GM19463 (cell line): ENCODE results near the gene DOP1A.

Source experiments
- ATAC-seq: cut with Tn5 transposase; IDR thresholded peaks from one replicate; pipeline ENCODE4 v1.9.1; 2021; ENCODE audit warnings: mild to moderate bottlenecking, moderate library complexity; ENCODE audit not compliant: unreplicated experiment

DOP1A gene, protein sequence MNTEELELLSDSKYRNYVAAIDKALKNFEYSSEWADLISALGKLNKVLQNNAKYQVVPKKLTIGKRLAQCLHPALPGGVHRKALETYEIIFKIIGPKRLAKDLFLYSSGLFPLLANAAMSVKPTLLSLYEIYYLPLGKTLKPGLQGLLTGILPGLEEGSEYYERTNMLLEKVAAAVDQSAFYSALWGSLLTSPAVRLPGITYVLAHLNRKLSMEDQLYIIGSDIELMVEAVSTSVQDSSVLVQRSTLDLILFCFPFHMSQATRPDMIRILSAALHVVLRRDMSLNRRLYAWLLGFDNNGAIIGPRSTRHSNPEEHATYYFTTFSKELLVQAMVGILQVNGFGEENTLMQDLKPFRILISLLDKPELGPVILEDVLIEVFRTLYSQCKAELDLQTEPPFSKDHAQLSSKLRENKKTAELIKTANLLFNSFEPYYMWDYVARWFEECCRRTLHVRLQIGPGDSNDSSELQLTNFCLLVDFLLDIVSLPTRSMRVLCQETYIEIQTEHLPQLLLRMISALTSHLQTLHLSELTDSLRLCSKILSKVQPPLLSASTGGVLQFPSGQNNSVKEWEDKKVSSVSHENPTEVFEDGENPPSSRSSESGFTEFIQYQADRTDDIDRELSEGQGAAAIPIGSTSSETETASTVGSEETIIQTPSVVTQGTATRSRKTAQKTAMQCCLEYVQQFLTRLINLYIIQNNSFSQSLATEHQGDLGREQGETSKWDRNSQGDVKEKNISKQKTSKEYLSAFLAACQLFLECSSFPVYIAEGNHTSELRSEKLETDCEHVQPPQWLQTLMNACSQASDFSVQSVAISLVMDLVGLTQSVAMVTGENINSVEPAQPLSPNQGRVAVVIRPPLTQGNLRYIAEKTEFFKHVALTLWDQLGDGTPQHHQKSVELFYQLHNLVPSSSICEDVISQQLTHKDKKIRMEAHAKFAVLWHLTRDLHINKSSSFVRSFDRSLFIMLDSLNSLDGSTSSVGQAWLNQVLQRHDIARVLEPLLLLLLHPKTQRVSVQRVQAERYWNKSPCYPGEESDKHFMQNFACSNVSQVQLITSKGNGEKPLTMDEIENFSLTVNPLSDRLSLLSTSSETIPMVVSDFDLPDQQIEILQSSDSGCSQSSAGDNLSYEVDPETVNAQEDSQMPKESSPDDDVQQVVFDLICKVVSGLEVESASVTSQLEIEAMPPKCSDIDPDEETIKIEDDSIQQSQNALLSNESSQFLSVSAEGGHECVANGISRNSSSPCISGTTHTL (N-terminal part only)

DNA sequence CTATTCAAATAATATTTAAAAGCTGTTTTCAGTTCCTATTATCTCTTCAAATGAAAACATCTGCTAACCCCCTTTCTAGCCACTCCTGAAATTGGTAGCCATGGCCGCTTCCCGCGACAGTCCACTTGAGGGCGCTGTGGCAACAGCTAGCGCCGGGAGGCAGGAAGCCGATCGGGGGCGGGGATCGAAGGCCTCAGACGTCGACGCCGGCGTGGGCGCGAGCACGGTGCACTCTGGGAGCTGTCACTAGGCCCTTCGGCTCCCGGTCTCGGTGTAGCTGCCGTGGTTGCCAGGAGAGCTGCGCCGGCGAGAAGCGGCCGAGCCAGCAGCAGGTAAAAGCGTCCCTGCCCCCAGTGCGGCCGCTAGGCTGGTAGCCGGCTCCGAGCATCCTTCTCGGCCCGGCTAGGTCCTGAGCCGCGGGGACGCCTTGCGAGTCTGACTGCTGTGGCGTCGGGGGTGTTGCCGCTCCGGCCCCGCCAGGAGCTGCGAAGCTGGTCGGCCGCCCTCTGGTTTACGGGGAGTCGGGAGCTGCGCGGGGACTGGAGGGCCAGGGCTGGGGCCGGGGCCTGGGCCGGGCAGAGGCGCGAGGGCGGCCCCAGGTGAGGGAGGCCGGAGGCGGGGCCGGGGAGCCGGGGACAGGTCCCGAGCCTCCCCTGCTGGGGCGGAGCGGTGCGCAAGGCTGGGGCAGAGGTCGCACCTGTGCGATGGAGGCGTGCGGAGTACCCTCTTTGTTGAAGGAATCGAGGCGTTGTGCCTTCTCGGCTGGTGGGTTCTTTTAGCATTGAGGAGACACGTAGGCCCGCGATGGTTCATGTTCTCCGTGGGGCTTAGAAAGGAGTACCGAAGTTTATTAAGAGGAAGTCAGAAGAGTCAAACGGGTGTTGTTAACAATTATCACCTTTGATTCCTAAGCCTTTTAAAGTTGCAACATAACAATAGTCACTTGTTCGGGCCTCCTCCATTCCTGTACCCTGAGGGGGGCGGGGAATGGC lies at the start of gene DOP1A:
TSS of gene DOP1A (plus strand) at position 224 of the 992 bp plus-strand sequence. CDS start 29,307 bp downstream, outside the sequence.
- ATAC-seq, result peak; percentile 74

DNA sequence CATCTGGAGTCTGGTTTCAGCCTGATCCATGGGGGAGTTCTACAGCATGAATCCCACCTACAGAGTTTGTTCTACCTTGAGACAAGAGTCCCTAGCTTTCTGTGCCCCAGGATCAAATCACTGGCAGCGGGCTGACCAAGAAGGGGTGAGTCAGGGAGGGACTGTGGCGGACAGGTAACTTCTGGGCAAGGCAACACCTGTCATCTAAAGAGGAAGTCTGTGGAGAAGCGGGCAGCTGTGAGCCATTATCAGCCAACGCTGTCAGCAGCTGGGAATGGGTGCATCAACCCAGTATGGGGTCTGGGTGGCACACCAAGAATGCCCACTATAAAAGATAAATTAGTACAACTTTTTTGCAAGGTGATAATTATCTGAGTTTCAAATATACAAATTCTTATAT lies 47.7 kb upstream of the DOP1A start:
- ATAC-seq, result no peak

DNA sequence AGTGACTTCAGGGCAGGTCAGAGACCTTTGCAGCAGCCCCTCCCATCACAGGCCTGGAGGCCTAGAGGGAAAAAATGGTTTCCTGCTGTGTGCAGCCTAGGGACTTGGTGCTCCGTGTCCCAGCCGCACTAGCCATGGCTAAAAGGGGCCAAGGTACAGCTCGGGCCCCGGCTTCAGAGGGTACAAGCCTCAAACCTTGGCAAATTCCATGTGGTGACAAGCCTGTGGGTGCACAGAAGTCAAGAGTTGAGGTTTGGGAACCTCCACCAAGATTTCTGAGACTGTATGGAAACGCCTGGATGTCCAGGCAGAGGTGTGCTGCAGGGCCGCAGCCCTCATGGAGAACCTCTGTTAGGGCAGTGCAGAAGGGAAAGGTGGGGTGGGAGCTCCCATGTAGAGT lies 35.8 kb upstream of the DOP1A start:
- ATAC-seq, result no peak

- no peak for ATAC-seq
Observed at GRCh38 chr6:83038246-83038645, 29.2 kb upstream of the DOP1A start.

DNA sequence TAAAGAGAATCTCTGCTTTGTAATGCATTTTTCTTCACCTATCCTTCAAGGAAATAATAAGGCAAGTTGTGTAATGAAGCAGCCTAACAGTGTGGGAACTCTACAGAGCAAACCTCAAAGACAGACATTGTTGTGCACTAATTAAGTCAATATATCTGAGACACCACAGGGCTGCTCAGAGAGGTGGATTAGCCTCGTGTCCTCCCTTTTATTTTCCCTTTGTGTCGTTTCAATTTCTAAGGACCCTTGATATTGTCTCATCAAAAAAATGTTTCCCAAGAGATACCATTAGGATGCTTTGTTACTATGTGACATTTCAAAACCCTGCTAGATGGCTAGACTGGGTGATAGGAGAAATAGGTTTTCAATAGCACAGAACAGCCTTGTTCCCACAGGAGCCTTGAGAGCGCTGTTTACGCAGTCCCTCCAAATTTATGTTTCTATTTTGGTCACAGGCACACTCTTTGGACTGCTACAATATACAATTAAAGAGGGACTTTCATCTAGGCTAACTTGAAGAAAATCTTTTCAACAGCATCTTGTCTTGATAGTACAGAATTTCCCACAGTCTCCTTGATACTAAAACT lies 24.9 kb upstream of the DOP1A start:
- ATAC-seq, result no peak

GRCh38 chr6:83044091-83044768 lies 23.2 kb upstream of the DOP1A start:
- ATAC-seq, result no peak

GRCh38 chr6:83047065-83047754 lies 20.3 kb upstream of the DOP1A start:
- no peak for ATAC-seq

GRCh38 chr6:83051377-83052172 lies 15.9 kb upstream of the DOP1A start:
- no peak for ATAC-seq

GRCh38 chr6:83053678-83054077 lies 13.8 kb upstream of the DOP1A start:
- no peak for ATAC-seq

GRCh38 chr6:83055366-83055964 lies 12.0 kb upstream of the DOP1A start:
- peak; percentile 43 for ATAC-seq

- peak; percentile 85 for ATAC-seq
Observed at GRCh38 chr6:83057705-83058321, 9.7 kb upstream of the DOP1A start.

DNA sequence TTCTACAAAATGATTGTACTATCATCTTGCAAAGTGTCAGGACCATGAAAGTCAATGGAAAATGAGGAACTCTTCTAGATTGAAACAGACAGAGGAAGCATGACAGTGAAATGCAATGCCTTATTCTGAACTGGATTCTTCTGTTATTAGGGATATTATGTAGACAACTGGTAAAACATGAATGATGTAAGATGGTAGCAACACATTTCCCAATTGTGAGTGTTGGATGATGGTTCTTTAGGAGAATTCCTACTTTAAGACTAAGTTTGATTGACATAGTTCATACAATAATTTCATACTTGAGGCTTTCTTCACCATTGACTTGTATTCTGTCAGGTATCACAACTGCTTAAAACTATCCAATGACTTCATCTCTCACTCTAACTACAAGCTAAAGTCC lies 6.3 kb upstream of the DOP1A start:
- ATAC-seq, result no peak

GRCh38 chr6:83062225-83062624 lies 5.2 kb upstream of the DOP1A start:
- no peak for ATAC-seq

DNA sequence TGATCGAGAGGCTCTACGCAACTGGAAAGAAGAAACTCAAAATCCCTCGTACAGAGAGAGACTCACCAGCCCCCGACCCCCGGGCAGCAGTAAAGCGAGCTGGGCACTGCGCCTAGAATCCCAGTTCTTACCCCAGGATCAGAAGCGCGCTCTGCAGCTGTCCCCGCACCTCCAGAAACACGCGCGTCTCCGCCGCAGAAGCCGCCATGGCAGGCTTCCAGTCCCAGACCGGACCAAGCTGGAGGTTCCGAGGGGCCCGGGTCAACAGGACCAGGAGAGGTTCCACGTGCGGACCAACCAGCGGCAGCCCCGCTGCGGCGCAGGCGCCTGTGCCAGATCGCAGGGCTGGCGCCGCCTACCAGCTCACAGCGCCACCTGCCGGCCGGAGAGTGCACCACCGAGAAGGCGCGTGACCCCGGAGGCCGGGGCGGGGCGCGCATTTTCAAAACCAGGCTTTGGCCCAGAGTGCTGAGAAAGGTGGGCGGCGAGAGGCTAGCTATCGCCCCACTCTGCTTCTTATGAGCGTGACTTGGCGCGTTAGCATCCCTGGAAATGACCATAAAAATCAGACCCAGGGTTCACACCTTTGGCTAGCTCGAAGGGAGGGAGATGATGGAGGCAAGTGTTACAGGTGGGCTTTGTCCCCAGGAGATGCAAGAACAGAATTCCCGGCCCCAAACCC lies 1.8 kb upstream of the DOP1A start, which contains the start of gene UBE3D:
TSS of gene UBE3D (minus strand) at position 331 of the 682 bp plus-strand sequence. CDS start at position 208, 123 bp downstream.
- peak; percentile 59 for ATAC-seq

DNA sequence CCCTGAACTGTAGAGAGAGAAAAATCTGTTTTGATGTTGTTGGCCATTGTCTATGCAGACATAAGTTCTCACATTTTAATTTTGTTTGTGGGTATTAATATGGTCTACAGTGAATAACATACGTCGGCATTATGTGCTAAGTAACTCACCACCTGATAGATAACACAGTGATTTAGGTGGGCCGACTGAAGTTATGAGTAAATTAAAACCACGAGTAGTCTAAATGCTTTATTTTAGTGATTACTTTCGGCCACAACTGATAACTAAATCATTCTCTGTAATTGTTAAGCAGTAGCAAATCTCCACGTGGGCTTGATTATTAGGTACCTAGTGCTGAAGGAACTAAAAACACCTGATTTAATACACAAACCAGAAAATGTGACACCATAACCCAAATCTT lies 1.1 kb downstream of the DOP1A start:
- no peak for ATAC-seq

DNA sequence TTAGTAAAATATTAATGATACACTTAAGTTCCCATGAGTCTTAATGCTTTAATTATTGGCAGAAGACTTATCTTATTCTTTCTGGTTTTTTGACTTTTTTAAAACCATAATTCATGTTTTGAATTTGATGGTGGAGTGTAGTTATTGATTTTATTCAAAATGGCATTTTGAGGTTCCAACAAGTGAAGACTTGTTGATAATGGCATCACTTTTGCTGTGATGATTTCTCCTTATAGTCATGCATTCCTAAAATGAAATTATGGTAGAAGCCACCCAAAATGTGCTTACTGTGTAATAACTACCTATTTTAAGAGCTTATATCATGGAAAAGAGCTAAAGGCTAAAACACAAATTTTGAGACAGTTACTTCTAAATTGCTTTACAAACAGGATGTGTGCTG lies 2.2 kb downstream of the DOP1A start:
- ATAC-seq, result no peak
